OCI-LY1 (cell line): ENCODE data around the gene LRRC32.

ENCODE experiments used
- H2AFZ ChIP-seq: fragments of 200-600 bp; sonication (generic), shearing (Covaris generic); 2 replicates; pipeline ENCODE4 v1.6.0; 2014; ENCODE audit warnings: antibody characterized with exemption, mild to moderate bottlenecking, low read length
- H3F3A ChIP-seq: fragments of 200-600 bp; sonication (generic), shearing (Covaris generic); 2 replicates; pipeline ENCODE4 v1.6.0; 2014; ENCODE audit warnings: mild to moderate bottlenecking, antibody characterized with exemption, low read length, moderate library complexity; ENCODE audit not compliant: insufficient read depth
- H3K27ac ChIP-seq: fragments of 200-600 bp; sonication (generic); 2 replicates; pipeline ENCODE4 v1.5.1; 2014; ENCODE audit warnings: low read length, mixed run types, mild to moderate bottlenecking, low read depth; ENCODE audit not compliant: poor library complexity, severe bottlenecking
- H3K27me3 ChIP-seq: fragments of 200-600 bp; sonication (generic); 2 replicates; pipeline ENCODE4 v1.6.0; 2014; ENCODE audit warnings: antibody characterized with exemption, mild to moderate bottlenecking, low read length, moderate library complexity; ENCODE audit not compliant: insufficient read depth
- H3K36me3 ChIP-seq: fragments of 200-600 bp; sonication (generic); 2 replicates; pipeline ENCODE4 v1.6.1; 2014; ENCODE audit warnings: mild to moderate bottlenecking, antibody characterized with exemption, low read length, moderate library complexity, mixed read lengths; ENCODE audit not compliant: insufficient read depth
- H3K4me1 ChIP-seq: fragments of 200-600 bp; sonication (generic); 2 replicates; pipeline ENCODE4 v1.5.1; 2014; ENCODE audit warnings: mild to moderate bottlenecking, low read length, moderate library complexity; ENCODE audit not compliant: insufficient read depth, severe bottlenecking
- H3K4me2 ChIP-seq: fragments of 200-600 bp; sonication (generic), shearing (Covaris generic); 2 replicates; pipeline ENCODE4 v1.6.1; 2014; ENCODE audit warnings: low read length
- H3K4me3 ChIP-seq: fragments of 200-600 bp; sonication (generic); 2 replicates; pipeline ENCODE4 v1.5.1; 2014; ENCODE audit warnings: low read length, low read depth, mild to moderate bottlenecking, mixed read lengths; ENCODE audit not compliant: poor library complexity, severe bottlenecking
- H3K79me2 ChIP-seq: fragments of 200-600 bp; shearing (Covaris generic); 2 replicates; pipeline ENCODE4 v1.6.1; 2016; ENCODE audit warnings: mixed run types, low read length, mixed read lengths; ENCODE audit not compliant: insufficient read depth
- H3K9ac ChIP-seq: fragments of 200-600 bp; sonication (generic), shearing (Covaris generic); 2 replicates; pipeline ENCODE4 v1.6.1; 2014; ENCODE audit warnings: mild to moderate bottlenecking, low read length, mixed read lengths
- H3K9me2 ChIP-seq: fragments of 200-600 bp; sonication (generic), shearing (Covaris generic); 2 replicates; pipeline ENCODE4 v1.6.1; 2014; ENCODE audit warnings: low read depth, mild to moderate bottlenecking, low read length, mixed read lengths
- H3K9me3 ChIP-seq: fragments of 200-600 bp; shearing (Covaris generic); 2 replicates; pipeline ENCODE4 v1.6.1; 2014; ENCODE audit warnings: low read length, mixed read lengths
- H4K20me1 ChIP-seq: fragments of 200-600 bp; sonication (generic), shearing (Covaris generic); 2 replicates; pipeline ENCODE4 v1.6.0; 2016; ENCODE audit warnings: mild to moderate bottlenecking, low read length; ENCODE audit not compliant: insufficient read depth
- CTCF ChIP-seq: fragments of 200-600 bp; sonication (generic), shearing (Covaris generic); IDR thresholded peaks from 2 replicates; pipeline ENCODE4 v1.5.1; 2017; ENCODE audit warnings: mild to moderate bottlenecking, antibody characterized with exemption, low read length, moderate library complexity, mixed read lengths
- EZH2 ChIP-seq: fragments of 200-600 bp; sonication (generic), shearing (Covaris generic); IDR thresholded peaks from 2 replicates; pipeline ENCODE4 v1.8.0; 2017; ENCODE audit warnings: borderline replicate concordance, mixed run types, mild to moderate bottlenecking, antibody characterized with exemption, low read length, moderate library complexity, mixed read lengths

LRRC32 gene

GRCh38 chr11:76685237-76685636, 14.7 kb upstream of the LRRC32 start:
- Histone ChIP-seq H3K27ac (no peak overlapping the region), H2AFZ (no peak overlapping the region), H3K4me1 (no peaks in the 10 kb centered on the region), H3K9ac (no peak overlapping the region), H4K20me1 (no peaks in the 10 kb centered on the region), H3K4me2 (no peak overlapping the region), H3K9me2 (no peaks in the 10 kb centered on the region), H3K4me3 (no peak overlapping the region), H3K36me3 (no peaks in the 10 kb centered on the region), H3K27me3 (peaks cover 2% of the 10 kb centered on the region; the same call in 1 of the 2 replicates), H3K79me2 (no peaks in the 10 kb centered on the region), H3K9me3 (no peaks in the 10 kb centered on the region), H3F3A (no peaks in the 10 kb centered on the region)
- TF ChIP-seq EZH2 (no peak), CTCF (no peak)

- H3K4me1 ChIP-seq: no peaks in the 10 kb centered on the region
- H3K9me3 ChIP-seq: no peaks in the 10 kb centered on the region
- no peaks in the 10 kb centered on the region for H3K79me2 ChIP-seq
- H3K4me2 ChIP-seq: no peak overlapping the region
- H3K27me3 ChIP-seq: no peaks in the 10 kb centered on the region; the same call in 1 of the 2 replicates
- H2AFZ ChIP-seq: no peak overlapping the region
- no peaks in the 10 kb centered on the region for H3F3A ChIP-seq
- no peak overlapping the region for H3K27ac ChIP-seq
- no peaks in the 10 kb centered on the region for H3K9me2 ChIP-seq
- H3K36me3 ChIP-seq: no peaks in the 10 kb centered on the region
- H4K20me1 ChIP-seq: no peaks in the 10 kb centered on the region
- H3K4me3 ChIP-seq: no peak overlapping the region
- no peak for TF ChIP-seq CTCF
- no peak overlapping the region for H3K9ac ChIP-seq
Measured at GRCh38 chr11:76684516-76684915, 14.0 kb upstream of the LRRC32 start.

GRCh38 chr11:76683161-76684095, 12.9 kb upstream of the LRRC32 start:
- Histone ChIP-seq H3K4me2 (no peak overlapping the region), H3F3A (no peaks in the 10 kb centered on the region), H3K9me3 (no peaks in the 10 kb centered on the region), H3K4me1 (no peaks in the 10 kb centered on the region), H3K9me2 (no peaks in the 10 kb centered on the region), H3K79me2 (no peaks in the 10 kb centered on the region), H3K9ac (no peak overlapping the region), H3K36me3 (no peaks in the 10 kb centered on the region), H3K27me3 (no peaks in the 10 kb centered on the region; the same call in 1 of the 2 replicates), H2AFZ (no peak overlapping the region), H3K27ac (no peak overlapping the region), H4K20me1 (no peaks in the 10 kb centered on the region), H3K4me3 (no peak overlapping the region)
- TF ChIP-seq CTCF (no peak), EZH2 (no peak)
